Measurements from ENCODE around the gene RAI2.

DNA sequence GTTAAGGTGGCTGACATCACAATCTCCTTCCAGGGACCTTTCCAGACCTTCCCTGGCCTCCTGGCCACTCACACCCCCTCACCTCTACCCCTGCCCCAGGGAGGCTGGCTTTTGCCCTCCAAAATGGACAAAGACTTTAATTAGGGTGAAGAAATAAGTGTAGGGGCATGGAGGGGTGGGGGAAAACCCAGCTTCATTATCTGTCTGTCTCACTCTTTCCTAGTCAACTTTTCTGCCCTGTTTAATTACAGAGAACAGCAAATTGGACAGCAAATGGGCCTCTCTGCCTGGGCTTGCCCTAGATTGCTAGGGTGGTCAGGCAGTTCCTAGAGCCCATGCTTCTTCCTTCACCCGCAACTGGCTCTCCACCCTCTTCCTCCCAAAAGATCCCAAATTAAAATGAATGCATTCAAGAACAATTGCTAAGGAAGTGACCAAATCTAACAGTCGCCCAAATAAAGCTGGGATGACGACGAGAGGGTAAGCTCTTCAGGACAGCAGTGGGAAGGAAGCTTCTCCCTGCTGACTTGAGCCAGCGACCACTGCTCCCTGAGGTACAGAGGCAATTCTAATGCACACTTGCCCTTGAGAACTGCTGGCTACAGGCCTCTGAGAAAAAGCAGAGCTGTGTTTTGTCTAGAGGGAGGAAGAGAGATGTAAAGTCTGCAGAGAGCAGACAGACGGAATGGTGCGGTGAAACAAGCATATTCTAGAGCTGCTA is 12.4 kb downstream of the RAI2 start:
- TF ChIP-seq, protein P1, sequence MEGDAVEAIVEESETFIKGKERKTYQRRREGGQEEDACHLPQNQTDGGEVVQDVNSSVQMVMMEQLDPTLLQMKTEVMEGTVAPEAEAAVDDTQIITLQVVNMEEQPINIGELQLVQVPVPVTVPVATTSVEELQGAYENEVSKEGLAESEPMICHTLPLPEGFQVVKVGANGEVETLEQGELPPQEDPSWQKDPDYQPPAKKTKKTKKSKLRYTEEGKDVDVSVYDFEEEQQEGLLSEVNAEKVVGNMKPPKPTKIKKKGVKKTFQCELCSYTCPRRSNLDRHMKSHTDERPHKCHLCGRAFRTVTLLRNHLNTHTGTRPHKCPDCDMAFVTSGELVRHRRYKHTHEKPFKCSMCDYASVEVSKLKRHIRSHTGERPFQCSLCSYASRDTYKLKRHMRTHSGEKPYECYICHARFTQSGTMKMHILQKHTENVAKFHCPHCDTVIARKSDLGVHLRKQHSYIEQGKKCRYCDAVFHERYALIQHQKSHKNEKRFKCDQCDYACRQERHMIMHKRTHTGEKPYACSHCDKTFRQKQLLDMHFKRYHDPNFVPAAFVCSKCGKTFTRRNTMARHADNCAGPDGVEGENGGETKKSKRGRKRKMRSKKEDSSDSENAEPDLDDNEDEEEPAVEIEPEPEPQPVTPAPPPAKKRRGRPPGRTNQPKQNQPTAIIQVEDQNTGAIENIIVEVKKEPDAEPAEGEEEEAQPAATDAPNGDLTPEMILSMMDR (IDR thresholded peaks at IDR 0.05), result no peak
- TF ChIP-seq POLR2A (IDR thresholded peaks at IDR 0.05), result no peak
